Left cardiac atrium (tissue), 4 donors: ENCODE data around the gene CSTPP1. TPM values are rescaled to one million over a fixed set of nuclear protein-coding genes. Genes with fewer than 3 reads are reported as not detected.
A peak's percentile ranks its signal among the peaks of the same experiment; 100 is the strongest.
"Not testable (repeated sequence)": the region's sequence is repeated elsewhere in the genome, so short reads cannot be mapped to it uniquely, and the experiment has no call there.

Experiments used
- ATAC-seq, 2 donors: fragments of 200-7000 bp; cut with Tn5 transposase; one replicate each; pipeline ENCODE4 v1.9.1; 2020; ENCODE audit warnings: mild to moderate bottlenecking in 2 of 2, moderate library complexity in 2 of 2
- DNase-seq: peaks from one replicate; pipeline ENCODE4 v3.0.0-alpha.2; 2020
- intact Hi-C, 2 donors: fragments of 100-400 bp; cut with DNase I; formaldehyde crosslinking; loops; one replicate each; pipeline versions ENCODE4 v1.14.1 to v1.15.1; 2022 to 2023
- total RNA-seq, 2 donors: library from RNA; stranded (reverse); fragmentation: NEBNext Ultra II Directional; extraction: Animal tissue kit (Norgen Biotek cat#: 25700); gene quantifications; one replicate each; pipeline ENCODE4 v1.2.1, GENCODE V29; 2021
- donor health status: DM: no; HTN: yes; CAD: no.
- donor health status: DM: no; HTN: yes; CAD: no; lungs with severe emphysema.
- donor health status: DM: yes; HTN: yes; CAD: no.
- donor health status: Dilated cardiomyopathy.

The CSTPP1 gene
- total RNA-seq, 2 donors from 2014 or later = 11.4 to 12.3 TPM

DNA sequence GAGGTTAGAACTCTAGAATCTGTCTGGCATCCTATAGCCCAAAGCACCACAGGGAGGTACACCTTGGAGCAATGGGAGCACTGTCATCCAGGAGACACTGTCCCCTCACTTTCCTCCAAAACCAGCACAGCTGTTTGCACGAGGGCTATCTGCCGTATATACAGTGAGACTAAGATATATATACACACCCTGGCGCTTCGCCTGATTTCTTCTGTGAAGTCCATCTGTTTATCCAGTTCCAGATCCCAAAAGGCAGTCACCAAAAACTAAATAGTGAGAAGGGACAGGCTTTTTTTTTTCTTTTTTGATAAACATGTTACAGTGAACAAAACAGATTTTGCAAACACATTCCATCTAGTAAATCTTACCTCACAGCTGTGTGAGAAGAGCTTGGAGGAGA lies 171.7 kb downstream of the CSTPP1 start:
- intact Hi-C loops = no loop called here
- ATAC-seq (no peak), DNase-seq (no peak)

DNA sequence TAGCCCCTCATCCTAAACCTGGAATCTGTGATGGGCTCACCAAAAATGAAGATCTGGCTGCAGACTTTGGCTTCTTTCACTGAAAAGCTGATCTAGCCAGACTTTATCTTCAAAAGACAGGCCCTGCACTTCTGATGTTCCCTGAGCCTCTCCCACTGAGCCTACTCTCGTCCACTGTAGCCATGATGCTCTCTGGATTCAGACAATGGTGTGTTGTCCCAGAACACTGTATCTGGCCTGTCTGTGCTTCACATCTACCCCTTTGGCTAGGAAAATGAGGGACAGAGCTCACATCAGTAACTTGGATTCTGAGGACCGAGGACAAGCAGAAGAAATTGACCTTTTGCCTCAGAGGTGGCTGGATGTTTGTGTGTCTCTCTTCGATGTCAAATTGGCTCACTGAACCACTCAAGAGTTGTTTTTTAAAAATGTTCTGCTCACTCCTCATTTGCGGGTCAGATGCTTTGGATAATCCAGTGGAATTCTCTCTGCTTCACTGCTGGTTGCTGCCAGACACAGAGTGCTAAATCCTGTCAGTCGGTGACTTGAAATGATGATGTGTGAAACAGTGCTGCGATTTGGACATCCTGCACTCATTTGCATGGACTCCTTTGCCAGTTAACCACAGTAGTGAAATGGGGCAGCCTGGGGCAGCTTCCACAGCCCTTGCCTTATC lies 172.6 kb downstream of the CSTPP1 start:
- ATAC-seq (peak; percentile 23 to 57), DNase-seq (no peak)
- intact Hi-C loops = no loop called here

- ATAC-seq = no peak
- intact Hi-C loops = no loop called here
Observed at GRCh38 chr11:47109727-47110246, 173.2 kb downstream of the CSTPP1 start.

GRCh38 chr11:47111318-47111804 lies 174.8 kb downstream of the CSTPP1 start:
- no peak for ATAC-seq
- intact Hi-C loops = no loop called here
- no peak for DNase-seq

More at GRCh38 chr11:47109727-47110246, 173.2 kb downstream of the CSTPP1 start:
- no peak for DNase-seq

DNA sequence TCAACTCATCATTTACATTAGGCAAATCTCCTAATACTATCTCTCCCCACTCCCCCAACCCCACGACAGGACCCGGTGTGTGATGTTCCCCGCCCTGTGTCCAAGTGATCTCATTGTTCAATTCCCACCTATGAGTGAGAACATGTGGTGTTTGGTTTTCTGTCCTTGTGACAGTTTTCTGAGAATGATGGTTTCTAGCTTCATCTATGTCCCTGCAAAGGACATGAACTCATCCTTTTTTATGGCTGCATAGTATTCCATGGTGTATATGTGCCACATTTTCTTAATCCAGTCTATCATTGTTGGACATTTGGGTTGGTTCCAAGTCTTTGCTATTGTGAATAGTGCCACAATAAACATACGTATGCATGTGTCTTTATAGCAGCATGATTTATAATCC lies 176.4 kb downstream of the CSTPP1 start:
- ATAC-seq, DNase-seq, intact Hi-C loops: not testable (repeated sequence)

- DNase-seq, intact Hi-C loops, ATAC-seq: not testable (repeated sequence)
Observed at GRCh38 chr11:47118958-47119688, 182.6 kb downstream of the CSTPP1 start.

- no peak for ATAC-seq
- intact Hi-C loops = no loop called here
- DNase-seq = no peak
Observed at GRCh38 chr11:47121056-47121455, 184.5 kb downstream of the CSTPP1 start.

- intact Hi-C loops = no loop called here
- ATAC-seq (no peak), DNase-seq (no peak)
Observed at GRCh38 chr11:47121731-47122130, 185.2 kb downstream of the CSTPP1 start.

DNA sequence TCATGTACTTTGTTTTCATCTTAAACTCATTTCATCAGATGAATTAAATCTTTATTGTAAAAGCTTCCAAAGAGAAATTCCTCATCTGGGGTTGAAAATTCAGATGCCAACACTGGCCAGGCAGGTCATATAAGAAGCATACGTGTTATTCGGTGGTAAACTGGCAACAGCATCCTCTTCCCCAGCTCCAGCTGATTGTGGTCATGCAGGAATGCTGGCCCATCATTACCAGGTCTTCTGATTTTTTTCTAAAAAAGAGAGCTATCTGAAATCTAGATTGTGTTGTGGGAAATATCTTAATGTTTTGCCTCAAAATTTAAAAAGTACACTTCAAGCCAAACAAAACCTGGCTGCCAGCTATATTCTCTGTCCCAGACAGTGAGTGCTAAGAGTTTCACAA lies 186.5 kb downstream of the CSTPP1 start:
- intact Hi-C loops = no loop called here
- no peak for DNase-seq
- no peak for ATAC-seq

DNA sequence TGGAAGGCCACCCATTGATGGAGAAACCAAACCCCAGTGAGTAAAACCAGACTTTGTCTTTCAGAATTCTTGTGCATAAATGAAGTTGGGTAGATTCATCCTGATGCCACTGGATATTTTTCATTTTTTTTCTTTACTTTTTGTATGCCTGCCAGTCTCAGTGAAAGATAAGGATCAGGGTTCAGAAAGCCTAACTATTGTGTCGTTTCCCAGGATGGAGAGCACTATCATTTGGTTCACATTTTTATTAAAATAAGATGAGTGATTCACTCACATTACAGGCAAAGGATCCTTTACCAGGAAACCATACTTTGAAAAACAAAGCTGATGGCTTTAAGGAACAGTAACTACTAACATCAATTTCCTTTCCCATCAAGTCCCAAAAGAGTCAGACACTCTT lies 188.1 kb downstream of the CSTPP1 start:
- ATAC-seq (no peak), DNase-seq (no peak)
- intact Hi-C loops = no loop called here

- DNase-seq (no peak), ATAC-seq (no peak)
- intact Hi-C loops = no loop called here
Observed at GRCh38 chr11:47125083-47125482, 188.5 kb downstream of the CSTPP1 start.

DNA sequence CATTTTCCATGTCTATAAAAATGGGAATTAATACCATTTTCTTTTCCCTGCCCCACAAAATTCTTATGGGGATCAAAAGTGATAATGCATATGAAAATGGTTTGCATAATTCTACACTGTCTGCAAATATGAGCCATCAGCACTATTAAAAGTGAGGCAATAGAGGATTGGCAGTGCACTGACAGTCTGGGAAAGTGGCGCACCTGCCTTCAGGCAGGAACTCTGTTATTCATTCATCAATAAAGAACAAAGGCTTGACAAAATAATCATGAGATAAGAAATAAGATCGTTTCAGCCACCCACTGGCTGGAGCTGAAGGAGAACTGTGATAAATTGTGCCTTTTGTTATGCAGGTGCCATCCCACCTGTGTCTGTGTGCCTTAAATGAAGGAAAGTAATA lies 190.7 kb downstream of the CSTPP1 start:
- DNase-seq (no peak), ATAC-seq (no peak)
- intact Hi-C loops = no loop called here

DNA sequence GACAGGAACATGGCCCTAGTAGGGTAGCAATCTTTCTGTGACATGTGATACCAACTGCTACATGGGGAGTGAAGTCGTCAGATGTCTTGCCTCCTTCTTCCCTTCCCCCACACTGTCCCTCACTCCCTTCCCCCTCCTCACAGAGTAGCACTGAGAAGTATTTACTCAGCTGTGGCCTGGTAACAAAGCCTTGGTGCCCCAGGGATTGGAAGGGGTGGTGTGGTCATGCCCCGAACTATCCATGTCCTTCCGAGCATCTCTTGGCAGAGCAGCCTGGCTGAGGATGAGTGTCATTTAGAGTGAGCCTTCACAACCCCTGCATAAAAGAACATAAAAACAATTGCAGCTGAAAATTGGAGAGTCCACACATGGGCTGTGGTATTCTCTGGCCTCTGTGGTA lies 194.0 kb downstream of the CSTPP1 start:
- no peak for DNase-seq
- intact Hi-C loops = no loop called here
- no peak for ATAC-seq

- DNase-seq (no peak), ATAC-seq (no peak)
- intact Hi-C loops = no loop called here
Observed at GRCh38 chr11:47131136-47131535, 194.6 kb downstream of the CSTPP1 start.

DNA sequence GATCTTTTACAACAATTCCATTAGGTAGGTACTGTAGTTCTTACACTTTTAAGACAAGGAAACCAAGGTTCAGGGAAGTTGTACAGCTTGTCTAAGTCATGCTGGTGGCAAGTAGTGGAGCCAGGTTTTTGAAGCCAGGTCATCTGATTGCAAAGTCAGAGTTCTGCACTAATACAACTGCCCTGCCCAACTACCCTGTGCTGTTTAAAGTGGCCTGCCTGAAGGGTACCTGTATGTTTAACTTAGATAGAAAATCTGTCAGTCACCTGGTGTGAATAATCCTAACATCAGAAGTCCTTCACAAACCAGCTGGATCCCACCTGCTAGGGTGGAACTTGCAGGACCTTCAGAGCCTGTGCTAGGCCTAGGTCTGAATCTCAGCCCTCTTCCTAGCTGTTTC lies 195.9 kb downstream of the CSTPP1 start:
- no peak for ATAC-seq
- no peak for DNase-seq
- intact Hi-C loops = no loop called here

DNA sequence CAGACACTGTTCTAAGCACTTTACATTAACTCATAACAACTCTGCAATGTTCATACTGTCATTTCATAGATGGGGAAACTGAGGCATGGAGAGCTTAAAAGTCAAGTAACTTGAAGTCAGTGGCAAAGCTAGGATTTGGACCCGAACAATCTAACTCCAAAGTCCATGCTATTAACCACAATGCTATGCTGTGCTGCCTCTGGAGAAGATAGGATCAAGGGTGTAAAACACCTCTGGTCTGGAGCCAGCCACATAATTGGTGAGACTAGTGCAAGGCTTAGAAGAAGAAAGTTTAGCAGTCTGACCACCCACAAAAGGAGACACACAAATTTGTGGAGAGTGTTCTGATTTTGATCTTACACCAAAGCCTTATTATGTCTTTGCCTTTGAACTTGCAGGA lies 196.4 kb downstream of the CSTPP1 start:
- DNase-seq = no peak
- ATAC-seq = no peak
- intact Hi-C loops = no loop called here

- ATAC-seq (no peak), DNase-seq (no peak)
- intact Hi-C loops = no loop called here
Observed at GRCh38 chr11:47136327-47136726, 199.8 kb downstream of the CSTPP1 start.

DNA sequence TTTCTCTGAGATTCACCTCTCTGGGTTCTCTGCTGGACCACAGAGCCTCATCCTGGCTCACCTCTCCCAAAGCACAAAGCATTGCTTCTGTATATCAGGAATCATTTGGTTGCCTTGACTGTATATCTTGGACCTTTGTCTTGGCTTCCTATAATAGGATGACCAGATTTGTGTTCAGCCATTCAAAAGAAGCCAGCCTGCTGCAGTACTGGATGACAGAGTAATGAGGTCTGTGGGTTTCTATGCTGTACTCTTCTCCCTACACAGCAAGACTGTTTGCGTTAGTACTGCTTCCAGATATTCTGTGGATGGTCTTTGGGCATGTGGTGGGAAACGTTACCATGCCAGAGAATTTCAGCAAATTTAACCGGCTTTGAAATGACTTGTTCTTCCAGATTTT lies 200.4 kb downstream of the CSTPP1 start:
- ATAC-seq (no peak), DNase-seq (no peak)
- intact Hi-C loops = no loop called here

DNA sequence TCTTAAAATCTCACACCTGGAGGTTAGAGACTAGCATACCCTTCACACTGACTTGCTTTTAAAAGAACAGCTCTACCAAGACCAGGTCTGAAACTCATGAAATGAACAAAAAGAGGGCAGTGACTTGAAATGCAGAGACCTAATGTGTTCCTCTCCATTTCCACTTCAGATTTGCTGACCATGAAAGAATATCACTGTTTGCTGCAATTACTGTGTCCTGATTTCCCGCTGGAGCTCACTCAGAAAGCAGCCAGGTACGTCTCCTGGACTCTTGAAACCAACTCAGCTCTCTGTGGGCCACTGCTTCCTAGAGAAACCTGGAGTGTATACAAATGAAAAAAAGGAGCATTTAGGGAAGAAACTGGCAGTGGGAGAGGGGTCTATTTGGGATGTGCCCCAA lies 200.9 kb downstream of the CSTPP1 start:
- no peak for ATAC-seq

GRCh38 chr11:47139878-47140277 lies 203.3 kb downstream of the CSTPP1 start:
- intact Hi-C loops = no loop called here
- ATAC-seq (no peak), DNase-seq (no peak)

More for the DNA sequence above, 200.9 kb downstream of the CSTPP1 start:
- intact Hi-C loops = no loop called here
- no peak for DNase-seq

- intact Hi-C loops = no loop called here
- no peak for DNase-seq
Observed at GRCh38 chr11:47143322-47143721, 206.8 kb downstream of the CSTPP1 start.

More at GRCh38 chr11:47143322-47143721, 206.8 kb downstream of the CSTPP1 start:
- ATAC-seq = peak; percentile 68 to 88
